ENCODE data around the gene GLDN.

GLDN gene

DNA sequence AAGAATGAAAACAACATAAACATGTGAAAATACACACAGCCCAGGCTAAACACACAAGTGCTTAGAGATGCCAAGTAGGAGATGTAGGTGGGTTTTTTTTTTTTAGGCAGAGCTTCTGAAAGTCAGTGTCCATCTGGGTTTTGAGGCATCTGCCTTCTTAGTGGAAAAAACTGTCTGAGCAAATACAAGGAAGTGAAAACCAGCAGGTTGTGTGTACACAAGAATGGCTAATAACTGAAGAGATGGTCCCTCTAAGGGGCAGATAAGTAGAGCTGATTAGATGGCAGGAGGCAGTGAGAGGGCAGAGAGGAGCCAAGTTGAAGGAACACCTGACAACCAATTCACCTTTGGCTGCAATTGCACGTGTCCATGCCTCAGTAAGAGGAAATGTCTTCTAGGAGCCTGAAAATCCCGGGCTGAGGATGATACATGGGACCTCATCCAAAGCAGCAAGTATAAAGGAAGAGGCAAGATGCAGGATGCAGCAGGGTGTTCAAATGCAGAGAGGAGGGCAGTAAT is 37.9 kb upstream of the GLDN start:
- Histone ChIP-seq H3K4me2 (ENCODE audit: low read length) (no peak overlapping the region), H3K79me2 (no peaks in the 10 kb centered on the region), H2AFZ (no peak overlapping the region), H3K27me3 (ENCODE audit: control insufficient read depth, insufficient read depth, low read length) (no peaks in the 10 kb centered on the region), H3K9ac (no peak overlapping the region), H3K9me3 (ENCODE audit: control insufficient read depth, low read length) (no peaks in the 10 kb centered on the region), H3K36me3 (ENCODE audit: control insufficient read depth, insufficient read depth, low read length) (no peaks in the 10 kb centered on the region), H3K27ac (no peak overlapping the region), H3K4me1 (no peaks in the 10 kb centered on the region), H3K4me3 (ENCODE audit: low read depth, low read length) (no peak overlapping the region)
- TF ChIP-seq, protein P1, sequence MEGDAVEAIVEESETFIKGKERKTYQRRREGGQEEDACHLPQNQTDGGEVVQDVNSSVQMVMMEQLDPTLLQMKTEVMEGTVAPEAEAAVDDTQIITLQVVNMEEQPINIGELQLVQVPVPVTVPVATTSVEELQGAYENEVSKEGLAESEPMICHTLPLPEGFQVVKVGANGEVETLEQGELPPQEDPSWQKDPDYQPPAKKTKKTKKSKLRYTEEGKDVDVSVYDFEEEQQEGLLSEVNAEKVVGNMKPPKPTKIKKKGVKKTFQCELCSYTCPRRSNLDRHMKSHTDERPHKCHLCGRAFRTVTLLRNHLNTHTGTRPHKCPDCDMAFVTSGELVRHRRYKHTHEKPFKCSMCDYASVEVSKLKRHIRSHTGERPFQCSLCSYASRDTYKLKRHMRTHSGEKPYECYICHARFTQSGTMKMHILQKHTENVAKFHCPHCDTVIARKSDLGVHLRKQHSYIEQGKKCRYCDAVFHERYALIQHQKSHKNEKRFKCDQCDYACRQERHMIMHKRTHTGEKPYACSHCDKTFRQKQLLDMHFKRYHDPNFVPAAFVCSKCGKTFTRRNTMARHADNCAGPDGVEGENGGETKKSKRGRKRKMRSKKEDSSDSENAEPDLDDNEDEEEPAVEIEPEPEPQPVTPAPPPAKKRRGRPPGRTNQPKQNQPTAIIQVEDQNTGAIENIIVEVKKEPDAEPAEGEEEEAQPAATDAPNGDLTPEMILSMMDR (IDR thresholded peaks at IDR 0.05): no peak

DNA sequence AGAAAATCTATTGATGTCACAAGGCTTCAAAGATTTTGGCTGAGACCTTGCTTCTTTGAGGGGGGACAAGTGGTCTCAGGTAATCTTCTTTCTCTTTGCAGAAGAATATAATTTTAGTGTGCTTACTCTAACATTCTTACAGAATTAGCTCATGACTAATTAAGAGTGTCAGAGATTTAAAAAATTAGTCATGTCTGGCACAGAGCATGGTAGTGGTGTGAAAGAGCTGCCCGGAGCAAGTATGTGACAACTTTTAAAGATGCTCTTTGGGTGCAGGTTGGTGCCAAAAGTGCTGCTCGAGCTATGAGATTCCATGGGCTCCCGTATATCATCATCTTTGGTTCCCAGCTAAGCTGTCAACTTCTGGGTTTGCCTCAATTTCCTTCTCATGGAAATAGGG is 34.1 kb upstream of the GLDN start:
- H2AFZ ChIP-seq: no peak overlapping the region
- no peak overlapping the region for H3K9ac ChIP-seq
- no peak overlapping the region for H3K27ac ChIP-seq
- no peaks in the 10 kb centered on the region for H3K4me1 ChIP-seq
- no peaks in the 10 kb centered on the region for H3K9me3 ChIP-seq (ENCODE audit: control insufficient read depth, low read length)
- H3K27me3 ChIP-seq (ENCODE audit: control insufficient read depth, insufficient read depth, low read length): no peaks in the 10 kb centered on the region
- TF ChIP-seq, protein P1 (IDR thresholded peaks at IDR 0.05): no peak
- no peaks in the 10 kb centered on the region for H3K36me3 ChIP-seq (ENCODE audit: control insufficient read depth, insufficient read depth, low read length)
- no peaks in the 10 kb centered on the region for H3K79me2 ChIP-seq
- H3K4me2 ChIP-seq (ENCODE audit: low read length): no peak overlapping the region
- H3K4me3 ChIP-seq (ENCODE audit: low read depth, low read length): no peak overlapping the region

DNA sequence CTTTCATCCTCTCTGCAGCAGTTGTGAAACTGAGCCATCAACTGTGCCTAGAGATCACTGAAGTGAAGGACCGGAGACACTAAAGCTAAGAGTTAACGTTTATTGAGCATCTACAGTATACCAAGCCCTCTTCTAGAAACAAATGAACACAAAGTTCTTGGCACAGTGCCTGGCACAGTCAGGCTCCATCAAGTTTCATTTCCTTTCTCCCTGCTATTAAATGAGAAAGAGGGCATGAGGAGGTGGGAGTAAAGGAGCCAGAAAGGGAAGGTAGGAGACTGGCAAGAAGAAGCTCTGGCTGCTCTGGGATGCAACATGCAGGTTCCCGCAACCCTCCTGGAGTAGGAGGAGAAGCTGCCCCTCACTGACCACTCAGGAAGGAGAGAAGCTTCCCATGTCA is 33.6 kb upstream of the GLDN start:
- H3K4me3 ChIP-seq (ENCODE audit: low read depth, low read length): no peak overlapping the region
- TF ChIP-seq, protein P1 (IDR thresholded peaks at IDR 0.05): no peak
- no peak overlapping the region for H2AFZ ChIP-seq
- H3K27me3 ChIP-seq (ENCODE audit: control insufficient read depth, insufficient read depth, low read length): no peaks in the 10 kb centered on the region
- H3K36me3 ChIP-seq (ENCODE audit: control insufficient read depth, insufficient read depth, low read length): no peaks in the 10 kb centered on the region
- H3K9me3 ChIP-seq (ENCODE audit: control insufficient read depth, low read length): no peaks in the 10 kb centered on the region
- no peaks in the 10 kb centered on the region for H3K79me2 ChIP-seq
- H3K4me2 ChIP-seq (ENCODE audit: low read length): no peak overlapping the region
- H3K4me1 ChIP-seq: no peaks in the 10 kb centered on the region
- H3K9ac ChIP-seq: no peak overlapping the region
- H3K27ac ChIP-seq: no peak overlapping the region

DNA sequence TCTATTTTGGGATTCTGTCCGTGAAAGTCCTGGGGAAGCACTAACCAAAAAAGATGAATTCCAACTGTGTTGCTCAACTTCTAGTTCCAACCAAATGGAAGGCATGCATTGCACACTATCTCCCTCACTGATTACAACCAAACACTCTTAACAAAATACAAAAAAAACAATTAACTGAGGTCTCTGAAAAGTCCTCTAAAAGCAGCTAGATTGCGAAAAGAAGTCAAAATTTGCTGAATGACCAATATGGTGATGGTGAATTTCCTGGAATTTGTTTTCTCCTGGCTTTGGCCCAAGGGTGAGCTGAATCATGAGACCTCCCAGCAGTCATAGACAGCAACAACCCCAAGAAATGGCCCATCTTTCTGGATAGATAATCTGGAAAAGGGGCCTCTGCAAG is 31.4 kb upstream of the GLDN start:
- Histone ChIP-seq H3K9ac (no peak overlapping the region), H3K9me3 (ENCODE audit: control insufficient read depth, low read length) (no peaks in the 10 kb centered on the region), H2AFZ (no peak overlapping the region), H3K4me2 (ENCODE audit: low read length) (no peak overlapping the region), H3K4me1 (no peaks in the 10 kb centered on the region), H3K4me3 (ENCODE audit: low read depth, low read length) (no peak overlapping the region), H3K36me3 (ENCODE audit: control insufficient read depth, insufficient read depth, low read length) (no peaks in the 10 kb centered on the region), H3K27ac (no peak overlapping the region), H3K79me2 (no peaks in the 10 kb centered on the region), H3K27me3 (ENCODE audit: control insufficient read depth, insufficient read depth, low read length) (no peaks in the 10 kb centered on the region)
- TF ChIP-seq, protein P1 (IDR thresholded peaks at IDR 0.05): no peak

DNA sequence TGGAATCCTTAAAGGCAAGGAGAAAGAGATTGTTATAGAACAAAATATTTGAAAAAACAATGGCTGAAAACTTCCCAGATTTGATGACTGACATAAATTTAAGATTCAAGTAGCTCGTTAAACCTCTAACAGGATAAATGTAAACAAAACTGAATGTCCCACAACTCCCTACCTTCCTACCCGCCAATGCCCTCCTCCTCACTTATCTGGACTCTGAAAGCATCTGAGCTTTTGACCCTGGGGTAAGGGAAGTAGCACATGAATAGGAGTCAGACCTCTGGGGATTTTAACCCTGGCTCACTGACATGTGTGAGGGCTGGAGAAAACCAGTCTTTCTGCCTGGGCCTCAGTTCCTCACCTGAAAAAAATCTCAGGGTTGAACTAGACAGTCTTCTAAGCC is 29.9 kb upstream of the GLDN start:
- no peaks in the 10 kb centered on the region for H3K27me3 ChIP-seq (ENCODE audit: control insufficient read depth, insufficient read depth, low read length)
- no peaks in the 10 kb centered on the region for H3K79me2 ChIP-seq
- TF ChIP-seq, protein P1 (IDR thresholded peaks at IDR 0.05): no peak
- no peak overlapping the region for H3K4me2 ChIP-seq (ENCODE audit: low read length)
- no peaks in the 10 kb centered on the region for H3K36me3 ChIP-seq (ENCODE audit: control insufficient read depth, insufficient read depth, low read length)
- H3K9me3 ChIP-seq (ENCODE audit: control insufficient read depth, low read length): no peaks in the 10 kb centered on the region
- H3K4me3 ChIP-seq (ENCODE audit: low read depth, low read length): no peak overlapping the region
- H3K4me1 ChIP-seq: no peaks in the 10 kb centered on the region
- H3K27ac ChIP-seq: no peak overlapping the region
- H2AFZ ChIP-seq: no peak overlapping the region
- H3K9ac ChIP-seq: no peak overlapping the region

Data from parathyroid adenoma (tissue), 2 donors.